Measurements from ENCODE around the gene PLAAT3. TPM values are rescaled to one million over a fixed set of nuclear protein-coding genes. Genes with fewer than 3 reads are reported as not detected.
"Not testable (repeated sequence)": the region's sequence is repeated elsewhere in the genome, so short reads cannot be mapped to it uniquely, and the experiment has no call there.

The PLAAT3 gene
- total and polyA plus RNA-seq, 8 donors: 6.0 to 86.4 (median 9.3) TPM

GRCh38 chr11:63609971-63610580 is 4.2 kb downstream of the PLAAT3 start:
- Histone ChIP-seq H3K9me3 (no peaks in the 10 kb centered on the region), H3K36me3 (no peaks in the 10 kb centered on the region), H3K4me3 (no peak overlapping the region), H3K27me3 (peaks cover 0 to 23% of the 10 kb centered on the region in 2 donors), H3K27ac (peak overlapping the region in 1 of 2 donors; percentile 28), H3K4me1 (peaks cover 4 to 64% of the 10 kb centered on the region in 2 donors)
- ATAC-seq (no peak), DNase-seq (no peak)
- intact Hi-C loops (cut with DNase I): no loop called here
- TF ChIP-seq, protein P1, sequence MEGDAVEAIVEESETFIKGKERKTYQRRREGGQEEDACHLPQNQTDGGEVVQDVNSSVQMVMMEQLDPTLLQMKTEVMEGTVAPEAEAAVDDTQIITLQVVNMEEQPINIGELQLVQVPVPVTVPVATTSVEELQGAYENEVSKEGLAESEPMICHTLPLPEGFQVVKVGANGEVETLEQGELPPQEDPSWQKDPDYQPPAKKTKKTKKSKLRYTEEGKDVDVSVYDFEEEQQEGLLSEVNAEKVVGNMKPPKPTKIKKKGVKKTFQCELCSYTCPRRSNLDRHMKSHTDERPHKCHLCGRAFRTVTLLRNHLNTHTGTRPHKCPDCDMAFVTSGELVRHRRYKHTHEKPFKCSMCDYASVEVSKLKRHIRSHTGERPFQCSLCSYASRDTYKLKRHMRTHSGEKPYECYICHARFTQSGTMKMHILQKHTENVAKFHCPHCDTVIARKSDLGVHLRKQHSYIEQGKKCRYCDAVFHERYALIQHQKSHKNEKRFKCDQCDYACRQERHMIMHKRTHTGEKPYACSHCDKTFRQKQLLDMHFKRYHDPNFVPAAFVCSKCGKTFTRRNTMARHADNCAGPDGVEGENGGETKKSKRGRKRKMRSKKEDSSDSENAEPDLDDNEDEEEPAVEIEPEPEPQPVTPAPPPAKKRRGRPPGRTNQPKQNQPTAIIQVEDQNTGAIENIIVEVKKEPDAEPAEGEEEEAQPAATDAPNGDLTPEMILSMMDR (IDR thresholded peaks at IDR 0.05): no peak

GRCh38 chr11:63609536-63609935 is 4.7 kb downstream of the PLAAT3 start:
- TF ChIP-seq, protein P1 (IDR thresholded peaks at IDR 0.05): no peak
- intact Hi-C loops (cut with DNase I): no loop called here
- Histone ChIP-seq H3K4me1 (peaks cover 4 to 62% of the 10 kb centered on the region in 2 donors), H3K36me3 (no peaks in the 10 kb centered on the region), H3K27me3 (peaks cover 0 to 20% of the 10 kb centered on the region in 2 donors), H3K4me3 (no peak overlapping the region), H3K9me3 (no peaks in the 10 kb centered on the region), H3K27ac (peak overlapping the region in 1 of 2 donors; percentile 28)
- DNase-seq (no peak), ATAC-seq (peak; percentile 3)

GRCh38 chr11:63608353-63609345 is 5.6 kb downstream of the PLAAT3 start:
- intact Hi-C loops (cut with DNase I): no loop called here
- Histone ChIP-seq H3K27me3 (peaks cover 0 to 11% of the 10 kb centered on the region in 2 donors), H3K9me3 (no peaks in the 10 kb centered on the region), H3K4me1 (peaks cover 4 to 54% of the 10 kb centered on the region in 2 donors), H3K36me3 (no peaks in the 10 kb centered on the region), H3K27ac (no peak overlapping the region), H3K4me3 (no peak overlapping the region)
- ATAC-seq (no peak), DNase-seq (no peak)
- TF ChIP-seq, protein P1 (IDR thresholded peaks at IDR 0.05): no peak

DNA sequence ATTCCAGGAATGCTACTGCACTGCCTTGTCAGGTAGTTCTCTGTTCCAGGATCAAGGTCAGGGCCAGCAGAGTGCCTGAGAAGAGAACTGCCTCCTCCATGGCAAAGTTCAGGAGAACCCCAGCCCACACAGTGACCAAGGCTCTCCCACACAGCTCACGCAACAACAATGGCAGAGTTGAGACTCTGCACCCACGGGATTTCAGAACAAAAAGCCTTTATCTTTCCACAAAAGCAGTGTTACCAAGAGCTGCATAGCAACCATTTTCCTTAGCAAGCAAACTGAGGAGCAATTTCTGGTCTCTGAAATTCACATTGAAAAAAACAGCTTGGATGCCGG is 11.1 kb downstream of the PLAAT3 start:
- Histone ChIP-seq H3K9me3 (no peaks in the 10 kb centered on the region), H3K4me3 (no peak overlapping the region), H3K27me3 (no peaks in the 10 kb centered on the region), H3K27ac (no peak overlapping the region), H3K36me3 (no peaks in the 10 kb centered on the region), H3K4me1 (peaks cover 0 to 4% of the 10 kb centered on the region in 2 donors)
- peak; percentile 57 for ATAC-seq
- TF ChIP-seq, protein P1 (IDR thresholded peaks at IDR 0.05): no peak
- DNase-seq: no peak
- intact Hi-C loops (cut with DNase I): no loop called here

- H3K4me3 ChIP-seq; intact Hi-C loops (cut with DNase I); H3K4me1 ChIP-seq; H3K27ac ChIP-seq; H3K27me3 ChIP-seq; H3K36me3 ChIP-seq; ATAC-seq; H3K9me3 ChIP-seq: not testable (repeated sequence)
- peak in 1 of 4 donors; percentile 37 for DNase-seq
These were observed 11.7 kb downstream of the PLAAT3 start for GRCh38 chr11:63602290-63603179.
